ENCODE results near the gene SGMS1. TPM values are rescaled to one million over a fixed set of nuclear protein-coding genes. Genes with fewer than 3 reads are reported as not detected.
"Not testable (repeated sequence)": the region's sequence is repeated elsewhere in the genome, so short reads cannot be mapped to it uniquely, and the experiment has no call there.

The SGMS1 gene
- total RNA-seq, 1 donor from 2014 or later: 93.8 TPM

- Histone ChIP-seq H3K4me3 (no peak overlapping the region), H3K36me3 (no peaks in the 10 kb centered on the region), H3K27me3 (no peaks in the 10 kb centered on the region), H3K4me1 (peaks cover 46% of the 10 kb centered on the region), H3K9me3 (no peaks in the 10 kb centered on the region), H3K27ac (no peak overlapping the region)
- intact Hi-C loops (cut with DNase I): loop anchor here (10.0 kb wide), 1 partner anchor 73 kb away; the partner anchor contains the start of gene SGMS1
- DNase-seq (ENCODE audit: extremely low spot score in 2 of 2): no peak
- TF ChIP-seq CTCF (IDR thresholded peaks at IDR 0.05): no peak
Observed at GRCh38 chr10:50551894-50552293, 71.9 kb downstream of the SGMS1 start.

GRCh38 chr10:50550291-50550839 lies 73.4 kb downstream of the SGMS1 start:
- no peaks in the 10 kb centered on the region for H3K36me3 ChIP-seq
- no peaks in the 10 kb centered on the region for H3K9me3 ChIP-seq
- no peak overlapping the region for H3K4me3 ChIP-seq
- H3K27ac ChIP-seq: no peak overlapping the region
- no peak for TF ChIP-seq POLR2AphosphoS5 (IDR thresholded peaks at IDR 0.05; ENCODE audit: insufficient read depth in 1 of 2, low read depth in 1 of 2)
- TF ChIP-seq POLR2A (IDR thresholded peaks at IDR 0.05): no peak
- no peak for TF ChIP-seq CTCF (IDR thresholded peaks at IDR 0.05)
- H3K27me3 ChIP-seq: no peaks in the 10 kb centered on the region
- intact Hi-C loops (cut with DNase I): loop anchor here (10.0 kb wide), 1 partner anchor 74 kb away; the partner anchor contains the start of gene SGMS1
- H3K4me1 ChIP-seq: peaks cover 36% of the 10 kb centered on the region
- DNase-seq (ENCODE audit: extremely low spot score in 2 of 2): no peak

GRCh38 chr10:50549186-50549585 lies 74.6 kb downstream of the SGMS1 start:
- DNase-seq (ENCODE audit: extremely low spot score in 2 of 2); H3K36me3 ChIP-seq; H3K4me3 ChIP-seq; H3K27me3 ChIP-seq; H3K27ac ChIP-seq; intact Hi-C loops (cut with DNase I); H3K9me3 ChIP-seq: not testable (repeated sequence)
- peaks cover 25% of the 10 kb centered on the region for H3K4me1 ChIP-seq

- H3K4me1 ChIP-seq: peaks cover 18% of the 10 kb centered on the region
- H3K4me3 ChIP-seq; H3K36me3 ChIP-seq; DNase-seq (ENCODE audit: extremely low spot score in 2 of 2); intact Hi-C loops (cut with DNase I); H3K27me3 ChIP-seq; H3K9me3 ChIP-seq; H3K27ac ChIP-seq: not testable (repeated sequence)
Observed at GRCh38 chr10:50548481-50548880, 75.3 kb downstream of the SGMS1 start.

GRCh38 chr10:50546287-50546686 lies 77.5 kb downstream of the SGMS1 start:
- intact Hi-C loops (cut with DNase I); H3K27ac ChIP-seq; H3K36me3 ChIP-seq; H3K4me3 ChIP-seq; H3K9me3 ChIP-seq; DNase-seq (ENCODE audit: extremely low spot score in 2 of 2); H3K27me3 ChIP-seq: not testable (repeated sequence)
- H3K4me1 ChIP-seq: peaks cover 10% of the 10 kb centered on the region

GRCh38 chr10:50545846-50546245 lies 77.9 kb downstream of the SGMS1 start:
- Histone ChIP-seq H3K4me3 (no peak overlapping the region), H3K27ac (no peak overlapping the region), H3K4me1 (peaks cover 10% of the 10 kb centered on the region), H3K9me3 (no peaks in the 10 kb centered on the region), H3K27me3 (no peaks in the 10 kb centered on the region), H3K36me3 (no peaks in the 10 kb centered on the region)
- TF ChIP-seq POLR2AphosphoS5 (IDR thresholded peaks at IDR 0.05; ENCODE audit: insufficient read depth in 1 of 2, low read depth in 1 of 2) (no peak), CTCF (IDR thresholded peaks at IDR 0.05) (no peak), POLR2A (IDR thresholded peaks at IDR 0.05) (no peak)
- intact Hi-C loops (cut with DNase I): no loop called here
- DNase-seq (ENCODE audit: extremely low spot score in 2 of 2): no peak

Measured in vagina (tissue), 2 donors.